Measurements from ENCODE around the gene SRGAP3. TPM values are rescaled to one million over a fixed set of nuclear protein-coding genes. Genes with fewer than 3 reads are reported as not detected.
"Not testable (repeated sequence)": the region's sequence is repeated elsewhere in the genome, so short reads cannot be mapped to it uniquely, and the experiment has no call there.

SRGAP3 gene
- total RNA-seq: 10 to 100 TPM; 13.7 to 27.7 (median 18.5) TPM

DNA sequence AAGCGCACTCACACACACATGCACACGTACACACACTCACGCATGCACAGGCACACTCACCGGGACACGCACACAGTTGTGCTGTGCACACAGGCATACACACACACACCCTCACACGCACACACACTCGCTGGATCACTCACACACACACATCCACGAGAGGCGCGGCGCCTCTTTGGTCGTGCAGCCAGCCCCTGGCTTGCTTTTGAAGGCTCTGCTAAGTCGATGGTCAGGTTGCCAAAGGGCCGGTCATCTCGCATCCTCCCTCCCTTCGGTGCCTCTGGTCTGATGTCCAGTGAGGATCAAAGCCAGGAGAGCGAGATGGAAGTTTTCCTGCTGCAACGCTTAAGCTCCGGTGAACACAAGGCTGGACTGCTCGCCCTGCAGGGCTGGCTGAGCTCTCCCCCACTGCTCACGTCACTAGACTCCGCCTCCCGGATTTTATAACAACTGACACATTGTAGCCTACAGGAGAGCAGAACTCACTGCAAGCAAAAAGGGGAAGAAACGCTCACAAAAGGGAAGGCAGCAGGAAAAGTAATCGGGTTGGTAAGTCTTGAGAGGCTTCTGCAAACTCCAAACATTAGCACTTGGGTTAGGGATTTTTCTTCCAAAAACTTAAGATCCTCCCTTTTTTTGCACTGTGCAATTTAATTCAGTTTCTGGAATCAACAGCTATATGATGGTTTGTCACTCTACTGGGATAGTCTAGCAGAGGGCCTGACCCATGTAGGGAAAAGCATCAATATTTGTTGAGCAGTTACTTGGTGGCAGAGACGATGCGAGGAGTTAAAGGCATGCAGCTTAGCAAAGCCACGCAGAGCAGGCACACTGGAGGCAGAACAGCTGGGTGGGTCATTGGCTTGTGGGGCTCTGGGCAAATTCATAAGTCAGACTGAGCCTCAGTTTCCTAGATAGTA, at the start of gene SRGAP3:
Gene SRGAP3, minus strand, starts transcription at position 374 of the 920 bp plus-strand sequence. CDS start 695 bp downstream, outside the sequence.
- 3 to 5% methylated on average over 27 to 28 of the region's 28 CpGs for WGBS, 2 donors
- no peak for TF ChIP-seq POLR2A (IDR thresholded peaks at IDR 0.05)
- TF ChIP-seq CTCF (IDR thresholded peaks at IDR 0.05): no peak
- peak within 1 kb of the TSS; percentile 35 for H3K4me3 ChIP-seq (ENCODE audit: low read depth, poor library complexity, severe bottlenecking)
- intact Hi-C loops (cut with DNase I; ENCODE audit: low total_unique reads): no loop called here
- DNase-seq (ENCODE audit: low spot score in 2 of 2): peak; percentile 89 to 95

DNA sequence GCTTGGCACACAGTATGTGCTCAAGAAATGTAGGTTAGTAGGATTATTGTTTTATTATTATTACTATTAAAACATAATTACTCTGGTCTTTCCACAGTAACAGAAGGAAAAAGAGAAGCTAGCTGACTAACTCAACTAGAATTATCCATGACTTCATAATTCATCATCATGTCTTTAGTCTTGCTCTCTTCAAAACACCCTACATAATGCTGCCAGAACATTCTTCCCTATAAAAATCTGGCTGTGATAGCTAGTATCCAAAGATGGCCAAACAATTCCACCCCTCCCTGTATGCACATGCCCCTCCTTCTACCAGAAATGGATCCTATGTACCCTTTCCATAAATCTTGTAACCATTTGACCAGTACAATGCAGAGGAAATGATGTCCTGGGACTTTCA, 48.8 kb upstream of the SRGAP3 start:
- DNase-seq (ENCODE audit: low spot score in 2 of 2): no peak
- intact Hi-C loops (cut with DNase I; ENCODE audit: low total_unique reads): no loop called here
- TF ChIP-seq POLR2A (IDR thresholded peaks at IDR 0.05): no peak
- TF ChIP-seq CTCF (IDR thresholded peaks at IDR 0.05): no peak

DNA sequence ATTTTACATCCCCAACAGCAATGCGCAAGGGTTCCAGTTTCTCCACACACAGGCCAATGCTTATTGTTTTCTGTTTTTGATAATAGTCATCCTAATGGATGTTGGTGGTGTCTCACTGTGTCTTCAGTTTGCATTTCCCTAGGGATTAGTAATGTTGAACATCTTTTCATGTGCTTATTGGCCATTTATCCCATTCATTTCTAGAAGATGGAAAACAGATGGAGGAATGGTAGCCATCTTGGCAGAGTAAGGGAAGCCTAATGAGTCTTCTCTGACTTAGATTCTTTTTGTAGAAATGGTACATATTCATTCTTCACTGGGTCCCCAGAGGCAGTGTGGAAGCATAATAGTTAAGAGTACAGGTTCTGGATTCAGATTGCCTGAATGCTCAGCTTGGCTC, 46.8 kb upstream of the SRGAP3 start:
- WGBS, 2 donors: 79 to 85% methylated on average over 1 of the region's 1 CpG
- intact Hi-C loops (cut with DNase I; ENCODE audit: low total_unique reads): no loop called here
- no peak for DNase-seq (ENCODE audit: low spot score in 2 of 2)

More for the DNA sequence above, 48.8 kb upstream of the SRGAP3 start:
- H3K4me3 ChIP-seq (ENCODE audit: low read depth, poor library complexity, severe bottlenecking): no peak overlapping the region

DNA sequence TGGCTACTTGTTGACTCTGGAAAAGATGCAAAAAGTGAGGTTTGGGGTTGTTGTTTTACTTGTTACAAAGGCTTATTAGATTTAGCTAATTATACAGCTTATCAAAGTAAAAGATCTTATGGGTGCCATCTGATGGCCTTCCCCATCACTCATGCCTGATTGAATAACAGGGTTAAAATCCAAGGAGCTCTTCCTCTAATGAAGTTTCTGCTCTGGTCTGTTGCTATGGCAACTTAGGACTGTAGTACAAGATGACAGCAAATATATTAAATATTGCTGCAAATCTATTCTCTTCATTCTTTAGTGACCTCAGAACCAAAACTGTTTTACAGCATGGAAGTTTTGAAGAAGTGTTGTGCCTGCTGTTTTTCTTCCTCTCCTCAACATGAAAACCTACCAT, 45.6 kb upstream of the SRGAP3 start:
- intact Hi-C loops (cut with DNase I; ENCODE audit: low total_unique reads): no loop called here

More for the DNA sequence above, 46.8 kb upstream of the SRGAP3 start:
- no peak for TF ChIP-seq POLR2A (IDR thresholded peaks at IDR 0.05)
- TF ChIP-seq CTCF (IDR thresholded peaks at IDR 0.05): no peak
- H3K4me3 ChIP-seq (ENCODE audit: low read depth, poor library complexity, severe bottlenecking): no peak overlapping the region

GRCh38 chr3:9293953-9294352, 44.5 kb upstream of the SRGAP3 start:
- intact Hi-C loops (cut with DNase I; ENCODE audit: low total_unique reads); DNase-seq (ENCODE audit: low spot score in 2 of 2); H3K4me3 ChIP-seq (ENCODE audit: low read depth, poor library complexity, severe bottlenecking): not testable (repeated sequence)
- WGBS, 2 donors: 92 to 98% methylated on average over 2 of the region's 2 CpGs

More for the DNA sequence above, 45.6 kb upstream of the SRGAP3 start:
- TF ChIP-seq CTCF (IDR thresholded peaks at IDR 0.05) (no peak), POLR2A (IDR thresholded peaks at IDR 0.05) (no peak)
- no peak for DNase-seq (ENCODE audit: low spot score in 2 of 2)
- H3K4me3 ChIP-seq (ENCODE audit: low read depth, poor library complexity, severe bottlenecking): no peak overlapping the region

DNA sequence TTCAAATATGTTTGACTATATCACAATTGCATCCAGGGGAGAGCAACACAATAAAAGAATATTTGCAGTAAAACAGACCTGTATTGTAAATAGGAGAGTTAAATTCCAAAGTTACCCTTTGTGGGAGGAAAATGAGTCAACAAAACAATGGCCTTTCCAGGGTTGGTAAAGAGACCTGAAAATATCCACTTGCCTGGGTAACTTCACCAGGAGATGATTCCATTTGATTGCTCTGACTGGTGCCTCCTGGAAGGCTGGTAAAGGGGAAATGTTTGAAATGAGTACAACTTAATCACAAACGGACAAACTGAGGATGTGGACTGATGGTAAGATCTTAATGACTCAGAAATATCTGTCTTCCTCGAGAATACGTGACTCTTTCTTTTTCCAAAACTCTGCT, 43.6 kb upstream of the SRGAP3 start:
- DNase-seq (ENCODE audit: low spot score in 2 of 2): no peak

More for the DNA sequence above, 43.6 kb upstream of the SRGAP3 start:
- intact Hi-C loops (cut with DNase I; ENCODE audit: low total_unique reads): no loop called here
- WGBS, 2 donors: 82 to 88% methylated on average over 3 of the region's 3 CpGs
- TF ChIP-seq POLR2A (IDR thresholded peaks at IDR 0.05) (no peak), CTCF (IDR thresholded peaks at IDR 0.05) (no peak)
- H3K4me3 ChIP-seq (ENCODE audit: low read depth, poor library complexity, severe bottlenecking): no peak overlapping the region

Data from lower leg skin (tissue), 4 donors.